HepG2 (cell line): ENCODE data around the gene DBNDD1. TPM values are rescaled to one million over a fixed set of nuclear protein-coding genes. Genes with fewer than 3 reads are reported as not detected.

Experiments used
- AHR ChIP-seq: IDR thresholded peaks from 2 replicates; pipeline ENCODE4 v1.6.1; 2018; ENCODE audit warnings: missing genetic modification reagents, missing compliant biosample characterization
- BRD4 ChIP-seq: sonication (generic); formaldehyde crosslinking; IDR thresholded peaks from 2 replicates; pipeline ENCODE4 v1.4.0; 2020; ENCODE audit warnings: missing genetic modification reagents
- KDM5A ChIP-seq: fragments of 200-600 bp; sonication (generic); IDR thresholded peaks from 2 replicates; pipeline ENCODE4 v1.7.0; 2018; ENCODE audit warnings: antibody characterized with exemption, mild to moderate bottlenecking, low read length, borderline replicate concordance
- MLX ChIP-seq: IDR thresholded peaks from 2 replicates; pipeline ENCODE4 v1.6.1; 2016
- THAP9 ChIP-seq: sonication (generic); formaldehyde crosslinking; IDR thresholded peaks from 2 replicates; pipeline ENCODE4; 2020; ENCODE audit warnings: missing genetic modification reagents, mild to moderate bottlenecking, borderline replicate concordance
- TIGD3 ChIP-seq: sonication (generic); formaldehyde crosslinking; IDR thresholded peaks from 2 replicates; pipeline ENCODE4 v1.5.1; 2020; ENCODE audit warnings: mild to moderate bottlenecking, missing genetic modification reagents, borderline replicate concordance
- ZHX1 ChIP-seq: sonication (generic); formaldehyde crosslinking; IDR thresholded peaks from 2 replicates; pipeline ENCODE4 v1.8.1; 2022; ENCODE audit warnings: low read depth, mild to moderate bottlenecking, missing genetic modification reagents
- ZNF235 ChIP-seq: sonication (generic); formaldehyde crosslinking; IDR thresholded peaks from 2 replicates; pipeline ENCODE4 v1.8.1; 2023; ENCODE audit warnings: mild to moderate bottlenecking, missing genetic modification reagents, borderline replicate concordance
- ZNF275 ChIP-seq: sonication (generic); formaldehyde crosslinking; IDR thresholded peaks from 2 replicates; pipeline ENCODE4 v1.8.0; 2022; ENCODE audit warnings: missing genetic modification reagents, mild to moderate bottlenecking, inconsistent platforms, borderline replicate concordance
- ZNF687 ChIP-seq: sonication (generic); formaldehyde crosslinking; IDR thresholded peaks from 2 replicates; pipeline ENCODE4 v1.5.1; 2020; ENCODE audit warnings: mild to moderate bottlenecking, missing genetic modification reagents, moderate library complexity
- ZNF713 ChIP-seq: sonication (generic); formaldehyde crosslinking; IDR thresholded peaks from 2 replicates; pipeline ENCODE4 v1.4.0; 2020; ENCODE audit warnings: mild to moderate bottlenecking, missing genetic modification reagents
- ZUFSP ChIP-seq: sonication (generic); formaldehyde crosslinking; IDR thresholded peaks from 2 replicates; pipeline ENCODE4 v1.9.0; 2021; ENCODE audit warnings: missing genetic modification reagents, mild to moderate bottlenecking, borderline replicate concordance
- polyA plus RNA-seq, 8 experiments: library from polyadenylated mRNA; depleted of rRNA in 3 of 8; stranded (reverse) in 7 of 8; unstranded in 1 of 8; fragments of >200 nt; fragmentation: Illumina TruSeq in 4 of 8; extraction: Trizol in 4 of 8; gene quantifications; 2 replicates each; pipeline versions ENCODE4 v1.2.1 to v1.2.3, GENCODE V29; 2011 to 2016; ENCODE audit warnings: low read depth in 4 of 8, missing spikeins in 1 of 8, mixed read lengths in 1 of 8; ENCODE audit not compliant: insufficient read depth in 1 of 8
- total RNA-seq, 5 experiments: library from RNA; depleted of rRNA; stranded (reverse); fragments of >200 nt; fragmentation: Illumina TruSeq; extraction: Trizol; gene quantifications; 2 replicates each; pipeline ENCODE4 v1.2.3, GENCODE V29; 2016; ENCODE audit warnings: low read depth in 1 of 5

Gene DBNDD1
- total and polyA plus RNA-seq, 2 of the 13 experiments (the other 11 are each of a cell fraction or from before 2014, with no cell fraction given), result 17.0 to 40.4 TPM

GRCh38 chr16:90019543-90020259 lies 445 bp upstream of the DBNDD1 start (continued):
- TF ChIP-seq TIGD3 (CRISPR knock-in tag), result no peak
- TF ChIP-seq ZNF275 (CRISPR knock-in tag), result no peak
- no peak for TF ChIP-seq THAP9 (CRISPR knock-in tag)
- TF ChIP-seq ZUFSP (CRISPR knock-in tag), result no peak
- TF ChIP-seq ZNF235 (CRISPR knock-in tag), result 0 out of 2 replicates have a peak, but pooled peaks have one; percentile 47
- TF ChIP-seq KDM5A, result peak; percentile 14
- no peak for TF ChIP-seq BRD4
- peak; percentile 49 for TF ChIP-seq ZNF687 (CRISPR knock-in tag)
- TF ChIP-seq AHR (CRISPR knock-in tag), result peak; percentile 63; the same call in 1 of the 2 replicates
- TF ChIP-seq ZHX1 (CRISPR knock-in tag), result no peak
- TF ChIP-seq MLX, result no peak
- TF ChIP-seq ZNF713, result no peak
